Activated CD8-positive, alpha-beta memory T cell treated with anti-CD3 and anti-CD28 coated beads, Interleukin-2, amount 50 U/mL, for 24 hours (primary cell): ENCODE measurements around the gene PNLIPRP2.

Experiments
- DNase-seq: peaks from one replicate; pipeline ENCODE4 v3.0.0-alpha.2; 2020; ENCODE audit errors: extremely low read depth

Gene PNLIPRP2

GRCh38 chr10:116620423-116621400 lies at the start of gene PNLIPRP2:
Gene PNLIPRP2, plus strand, starts transcription at chr10:116620953.
- no peak for DNase-seq

- no peak for DNase-seq
Observed at GRCh38 chr10:116574797-116575196, 46.0 kb upstream of the PNLIPRP2 start.

DNA sequence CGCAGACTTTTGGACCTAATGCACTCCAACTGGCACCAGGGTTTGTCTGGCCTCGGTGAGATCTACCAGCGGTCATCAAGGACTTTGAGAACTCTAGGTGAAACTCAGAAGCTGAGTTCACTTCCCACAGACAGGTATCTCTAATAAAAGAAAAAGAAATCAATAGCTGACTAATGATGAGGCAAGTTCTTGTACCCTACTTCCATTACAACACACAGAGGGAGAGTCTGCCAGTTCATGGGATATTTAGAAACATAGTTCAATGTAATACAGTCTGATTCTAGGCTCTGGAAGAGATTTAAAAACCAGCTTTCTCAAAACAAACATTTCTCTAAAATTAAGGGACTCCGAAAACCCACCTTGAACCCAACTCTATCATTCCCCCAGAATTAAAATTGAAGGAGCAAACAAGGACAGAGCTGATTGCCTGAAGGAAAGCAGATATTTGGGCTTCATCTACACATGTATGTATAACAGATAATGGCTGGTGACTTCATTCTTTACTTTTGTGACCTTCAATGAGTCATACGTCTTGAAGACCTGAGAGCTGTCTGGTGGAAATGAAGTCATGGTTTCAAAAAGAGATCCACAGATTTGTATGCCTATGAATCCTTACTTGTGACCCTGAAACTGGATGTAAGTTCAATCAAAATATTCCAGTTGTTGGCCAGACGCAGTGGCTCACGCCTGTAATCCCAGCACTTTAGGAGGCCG lies 32.7 kb upstream of the PNLIPRP2 start:
- no peak for DNase-seq

- no peak for DNase-seq
Observed at GRCh38 chr10:116588995-116589394, 31.8 kb upstream of the PNLIPRP2 start.

DNA sequence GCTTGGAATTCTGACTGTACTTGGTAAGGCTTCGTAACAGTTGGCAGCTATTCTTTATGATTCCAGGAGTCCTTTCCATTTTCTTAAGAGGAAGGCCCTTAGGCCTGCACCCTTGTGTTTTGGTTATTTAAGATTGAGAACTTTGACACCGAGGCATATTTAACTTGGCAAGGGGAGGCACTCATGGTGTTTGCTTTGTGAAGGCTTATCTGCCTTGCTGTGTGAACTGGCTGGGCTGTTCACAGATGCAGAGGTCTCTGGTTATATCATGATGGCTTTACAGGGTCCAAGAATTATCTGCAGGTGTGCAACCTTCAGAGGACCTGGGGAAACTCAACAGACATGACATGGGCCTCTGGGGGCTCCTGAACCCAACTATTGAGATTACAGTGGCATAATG lies 30.8 kb upstream of the PNLIPRP2 start:
- no peak for DNase-seq

- no peak for DNase-seq
Observed at GRCh38 chr10:116590590-116591444, 29.9 kb upstream of the PNLIPRP2 start, which contains the start of gene PNLIPRP1. Gene PNLIPRP1, plus strand, starts transcription at chr10:116590959. Its CDS starts 171 bp downstream, at chr10:116591130.

DNA sequence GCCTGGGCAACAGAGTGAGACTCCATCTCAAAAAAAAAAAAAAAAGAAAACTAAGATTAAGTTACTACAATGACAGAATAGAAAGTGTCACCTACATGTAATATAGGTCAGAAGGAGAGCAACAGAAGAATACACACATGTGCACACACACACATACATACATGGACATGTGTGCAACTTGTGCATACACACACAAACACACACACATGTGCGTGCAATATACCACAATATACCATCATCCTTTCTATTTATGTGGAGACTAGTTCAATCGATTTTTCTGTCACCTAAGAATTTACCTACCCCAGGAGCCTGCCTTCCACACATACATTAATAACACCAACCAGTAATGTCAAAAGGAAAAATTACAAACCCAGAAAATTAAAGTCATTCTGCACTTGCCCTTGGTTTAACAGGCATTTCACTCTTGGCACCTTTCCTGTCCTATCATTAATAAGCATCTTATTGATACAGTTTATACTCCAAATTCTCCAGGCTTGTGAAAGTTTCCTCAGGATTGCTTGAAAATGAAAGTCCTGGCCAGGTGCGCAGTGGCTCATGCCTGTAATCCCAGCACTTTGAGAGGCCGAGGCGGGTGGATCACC lies 27.5 kb upstream of the PNLIPRP2 start:
- no peak for DNase-seq

GRCh38 chr10:116594525-116595035 lies 26.2 kb upstream of the PNLIPRP2 start:
- no peak for DNase-seq

DNA sequence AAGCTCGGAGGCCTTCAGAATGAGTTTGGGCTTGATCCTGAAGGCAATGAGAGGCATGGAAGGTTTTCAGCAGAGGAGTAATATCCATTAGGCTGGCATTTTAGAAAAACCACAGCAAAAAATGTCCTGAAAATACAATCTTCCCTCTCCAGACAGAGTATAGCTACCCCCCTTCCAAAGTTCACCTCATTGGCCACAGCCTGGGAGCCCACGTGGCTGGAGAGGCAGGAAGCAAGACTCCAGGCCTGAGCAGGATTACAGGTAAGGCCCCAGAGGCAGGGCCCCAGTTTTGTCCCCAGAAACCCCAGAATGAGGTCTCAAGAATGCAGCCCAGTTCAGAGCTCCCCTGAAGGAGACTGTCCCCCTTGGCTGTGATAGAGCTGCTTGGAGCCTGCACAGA lies 24.7 kb upstream of the PNLIPRP2 start:
- no peak for DNase-seq

GRCh38 chr10:116597543-116597942 lies 23.2 kb upstream of the PNLIPRP2 start:
- DNase-seq = no peak

- no peak for DNase-seq
Observed at GRCh38 chr10:116598329-116598728, 22.4 kb upstream of the PNLIPRP2 start.

GRCh38 chr10:116599991-116600390 lies 20.8 kb upstream of the PNLIPRP2 start:
- no peak for DNase-seq

GRCh38 chr10:116602648-116603400 lies 17.9 kb upstream of the PNLIPRP2 start:
- DNase-seq = no peak

DNA sequence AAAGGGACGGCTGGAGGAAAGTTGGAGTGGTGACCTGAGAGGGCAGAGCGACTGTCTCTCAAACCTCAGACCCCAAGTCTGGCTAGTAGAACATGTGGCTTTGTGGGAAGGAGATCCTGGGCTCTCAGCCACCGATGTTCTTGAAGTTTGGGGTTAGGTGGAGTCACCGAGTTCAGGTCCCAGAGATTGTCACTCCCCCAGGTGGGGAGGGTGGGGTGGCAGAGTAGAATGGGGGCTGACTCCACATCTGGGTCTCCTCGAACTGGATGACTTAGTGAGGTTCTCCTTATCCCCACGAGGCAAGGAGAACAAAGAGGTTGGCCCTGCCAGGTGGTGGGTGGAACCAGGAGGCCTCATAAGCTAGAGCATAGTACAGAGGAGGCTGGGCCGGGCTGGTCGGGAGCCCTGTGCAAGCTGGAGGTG lies 14.7 kb upstream of the PNLIPRP2 start:
- DNase-seq = no peak

DNA sequence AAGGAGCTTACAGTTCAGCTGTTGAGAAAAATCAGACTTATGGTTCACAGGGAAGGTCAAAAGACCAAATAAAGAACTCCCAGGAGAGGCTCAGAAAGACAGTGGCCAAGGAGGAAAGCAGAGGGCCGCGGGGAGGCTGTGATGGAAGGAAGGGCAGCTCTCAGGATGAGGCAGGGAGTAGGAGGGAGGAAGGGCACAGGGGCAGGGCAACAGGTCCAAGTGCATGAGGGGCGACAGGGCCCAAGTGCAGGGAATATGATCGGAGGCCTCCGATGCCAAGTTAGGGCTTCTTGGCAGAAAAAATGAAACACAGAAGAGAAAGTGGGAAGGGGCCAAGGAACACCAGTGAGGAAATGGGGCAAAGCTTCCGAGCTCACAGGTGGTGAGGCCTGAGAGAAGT lies 13.4 kb upstream of the PNLIPRP2 start:
- DNase-seq = no peak

DNA sequence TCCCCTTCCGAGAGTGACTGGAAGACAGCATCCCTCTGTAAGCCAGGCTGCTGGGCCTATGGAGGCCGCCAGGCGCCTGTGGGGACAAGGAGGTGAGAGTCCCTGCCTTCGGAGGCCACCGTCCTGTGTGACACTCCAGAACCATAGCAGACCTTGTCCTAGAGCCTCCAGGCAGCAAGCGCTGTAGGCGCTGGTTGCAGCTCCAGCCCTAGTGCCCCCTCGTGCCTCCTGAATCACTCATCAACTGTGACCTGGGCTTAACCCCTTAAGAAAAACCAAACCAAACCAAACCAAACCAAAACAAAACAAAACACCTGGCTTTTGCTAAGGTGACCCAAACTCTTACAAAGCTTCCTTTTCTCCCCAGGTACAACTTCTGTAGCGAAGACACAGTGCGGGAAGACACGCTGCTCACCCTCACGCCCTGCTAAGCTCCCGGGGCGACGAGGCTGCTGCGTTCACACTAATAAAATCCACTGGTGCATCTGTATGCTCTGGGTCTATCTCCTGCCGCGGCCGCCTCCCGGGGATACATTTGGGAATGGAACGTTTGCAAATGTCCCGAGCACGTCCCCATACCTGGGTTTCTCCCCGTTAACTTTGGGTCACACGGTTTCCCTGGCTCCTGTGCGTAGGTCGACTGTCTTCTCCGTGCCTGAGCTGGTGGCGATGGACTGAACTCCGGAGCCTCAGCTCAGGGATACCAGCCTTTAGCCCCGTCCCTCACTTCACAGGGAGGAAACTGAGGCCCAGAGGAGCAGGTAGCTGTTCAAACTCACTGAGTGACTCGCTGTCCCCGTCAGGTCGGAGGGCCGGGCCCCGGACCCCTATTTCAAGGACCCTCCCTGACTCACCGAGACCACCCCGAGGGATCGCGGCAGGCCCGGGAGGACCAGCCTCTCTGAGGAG lies 11.8 kb upstream of the PNLIPRP2 start:
- DNase-seq = no peak

GRCh38 chr10:116610443-116611152 lies 10.2 kb upstream of the PNLIPRP2 start:
- no peak for DNase-seq

DNA sequence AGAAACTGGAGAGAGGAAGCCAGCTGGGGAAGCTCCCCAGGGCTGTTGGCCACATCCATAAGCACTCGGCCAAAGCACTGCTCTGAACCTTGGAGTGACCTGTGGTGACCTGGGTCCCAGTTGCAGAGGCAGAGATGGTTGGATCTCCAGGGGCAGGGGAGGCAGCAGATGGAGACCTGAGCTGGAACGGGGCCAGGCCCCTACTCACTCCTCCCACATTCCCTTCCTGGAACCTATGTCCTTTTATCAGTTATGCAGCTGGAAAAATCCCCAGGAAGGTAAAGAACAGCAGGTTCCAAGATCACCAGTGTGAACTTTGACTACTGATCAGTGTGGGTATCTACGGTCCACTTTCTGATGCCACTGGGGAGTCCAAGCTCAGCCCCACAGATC lies 9.6 kb upstream of the PNLIPRP2 start:
- no peak for DNase-seq
